ENCODE results near the gene SEMA5B. TPM values are rescaled to one million over a fixed set of nuclear protein-coding genes. Genes with fewer than 3 reads are reported as not detected.

SEMA5B gene
- total RNA-seq, 2 donors from 2014 or later = 0.14 to 3.2 TPM

GRCh38 chr3:122928396-122929187 lies 99.0 kb downstream of the SEMA5B start:
- DNase-seq (ENCODE audit: low spot score) = no peak
- Histone ChIP-seq H3K27me3 (replicated peaks; ENCODE audit: insufficient read depth) (no peaks in the 10 kb centered on the region), H3K9me3 (no peaks in the 10 kb centered on the region), H3K4me3 (no peak overlapping the region), H3K36me3 (no peaks in the 10 kb centered on the region), H3K4me1 (ENCODE audit: control insufficient read depth in 1 of 2, low read depth in 2 of 2) (no peaks in the 10 kb centered on the region), H3K27ac (no peak overlapping the region)
- no peak for ATAC-seq (ENCODE audit: insufficient number of reproducible peaks, low FRiP score, low read depth)
- TF ChIP-seq CTCF (IDR thresholded peaks at IDR 0.05) = no peak

- H3K36me3 ChIP-seq = no peaks in the 10 kb centered on the region
- H3K27me3 ChIP-seq (replicated peaks; ENCODE audit: insufficient read depth) = no peaks in the 10 kb centered on the region
- TF ChIP-seq CTCF (IDR thresholded peaks at IDR 0.05) = no peak
- H3K4me1 ChIP-seq (ENCODE audit: control insufficient read depth in 1 of 2, low read depth in 2 of 2) = no peaks in the 10 kb centered on the region
- no peak overlapping the region for H3K4me3 ChIP-seq
- no peak for ATAC-seq (ENCODE audit: insufficient number of reproducible peaks, low FRiP score, low read depth)
- H3K9me3 ChIP-seq = no peaks in the 10 kb centered on the region
- no peak for DNase-seq (ENCODE audit: low spot score)
- no peak overlapping the region for H3K27ac ChIP-seq
These were observed 99.8 kb downstream of the SEMA5B start for GRCh38 chr3:122927726-122928125.

GRCh38 chr3:122926811-122927210 lies 100.8 kb downstream of the SEMA5B start:
- Histone ChIP-seq H3K4me1 (ENCODE audit: control insufficient read depth in 1 of 2, low read depth in 2 of 2) (no peaks in the 10 kb centered on the region), H3K4me3 (no peak overlapping the region), H3K9me3 (no peaks in the 10 kb centered on the region), H3K27ac (no peak overlapping the region), H3K36me3 (no peaks in the 10 kb centered on the region), H3K27me3 (replicated peaks; ENCODE audit: insufficient read depth) (no peaks in the 10 kb centered on the region)
- TF ChIP-seq CTCF (IDR thresholded peaks at IDR 0.05) = no peak
- ATAC-seq (ENCODE audit: insufficient number of reproducible peaks, low FRiP score, low read depth) (no peak), DNase-seq (ENCODE audit: low spot score) (no peak)

GRCh38 chr3:122926322-122926721 lies 101.2 kb downstream of the SEMA5B start:
- no peak overlapping the region for H3K27ac ChIP-seq
- no peak for TF ChIP-seq CTCF (IDR thresholded peaks at IDR 0.05)
- H3K4me1 ChIP-seq (ENCODE audit: control insufficient read depth in 1 of 2, low read depth in 2 of 2) = no peaks in the 10 kb centered on the region
- DNase-seq (ENCODE audit: low spot score) = no peak
- H3K9me3 ChIP-seq = no peaks in the 10 kb centered on the region
- no peaks in the 10 kb centered on the region for H3K27me3 ChIP-seq (replicated peaks; ENCODE audit: insufficient read depth)
- no peak for ATAC-seq (ENCODE audit: insufficient number of reproducible peaks, low FRiP score, low read depth)
- H3K36me3 ChIP-seq = no peaks in the 10 kb centered on the region
- no peak overlapping the region for H3K4me3 ChIP-seq

GRCh38 chr3:122925756-122926155 lies 101.8 kb downstream of the SEMA5B start:
- no peak overlapping the region for H3K4me3 ChIP-seq
- no peaks in the 10 kb centered on the region for H3K9me3 ChIP-seq
- no peak for DNase-seq (ENCODE audit: low spot score)
- no peaks in the 10 kb centered on the region for H3K36me3 ChIP-seq
- no peaks in the 10 kb centered on the region for H3K27me3 ChIP-seq (replicated peaks; ENCODE audit: insufficient read depth)
- no peaks in the 10 kb centered on the region for H3K4me1 ChIP-seq (ENCODE audit: control insufficient read depth in 1 of 2, low read depth in 2 of 2)
- ATAC-seq (ENCODE audit: insufficient number of reproducible peaks, low FRiP score, low read depth) = no peak
- H3K27ac ChIP-seq = no peak overlapping the region
- TF ChIP-seq CTCF (IDR thresholded peaks at IDR 0.05) = no peak

All from thoracic aorta (tissue), 2 donors.